HG02884 (cell line): ENCODE results near the gene LYST.
"Not testable (repeated sequence)": the region's sequence is repeated elsewhere in the genome, so short reads cannot be mapped to it uniquely, and the experiment has no call there.

ENCODE experiments used
- ATAC-seq: cut with Tn5 transposase; IDR thresholded peaks from one replicate; pipeline ENCODE4 v1.9.1; 2021; ENCODE audit warnings: mild to moderate bottlenecking, moderate library complexity; ENCODE audit not compliant: unreplicated experiment

LYST gene

GRCh38 chr1:235776396-235776795 lies 90.3 kb downstream of the LYST start:
- ATAC-seq, result no peak

DNA sequence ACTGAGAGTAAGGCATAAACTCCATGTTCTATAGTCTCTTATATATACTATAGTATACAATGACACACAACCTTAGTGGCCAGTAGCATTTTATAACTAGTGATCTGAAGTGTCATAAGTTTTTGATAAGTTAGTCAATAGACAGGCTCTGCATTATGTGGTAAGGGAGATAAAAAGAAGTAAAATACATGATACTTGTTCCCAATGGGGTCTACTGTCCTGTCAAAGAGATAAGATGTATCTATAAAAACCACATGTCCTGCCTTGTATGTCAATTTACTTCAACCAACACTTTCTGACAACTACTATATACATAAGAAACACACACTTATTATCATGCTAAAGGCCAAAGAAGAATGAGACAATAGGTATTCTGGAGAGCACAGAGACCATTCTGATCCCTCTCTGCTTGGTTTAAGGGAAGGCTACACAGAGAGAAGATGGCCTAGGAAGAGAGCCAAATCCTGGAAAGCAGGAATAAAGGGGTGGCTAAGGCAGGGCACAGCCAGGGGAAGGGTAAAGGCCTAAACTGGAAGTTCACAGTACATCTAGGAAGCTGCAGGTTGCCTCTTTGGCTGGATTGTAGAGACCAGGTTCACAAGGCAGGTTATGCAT lies 91.4 kb downstream of the LYST start:
- ATAC-seq, result no peak

DNA sequence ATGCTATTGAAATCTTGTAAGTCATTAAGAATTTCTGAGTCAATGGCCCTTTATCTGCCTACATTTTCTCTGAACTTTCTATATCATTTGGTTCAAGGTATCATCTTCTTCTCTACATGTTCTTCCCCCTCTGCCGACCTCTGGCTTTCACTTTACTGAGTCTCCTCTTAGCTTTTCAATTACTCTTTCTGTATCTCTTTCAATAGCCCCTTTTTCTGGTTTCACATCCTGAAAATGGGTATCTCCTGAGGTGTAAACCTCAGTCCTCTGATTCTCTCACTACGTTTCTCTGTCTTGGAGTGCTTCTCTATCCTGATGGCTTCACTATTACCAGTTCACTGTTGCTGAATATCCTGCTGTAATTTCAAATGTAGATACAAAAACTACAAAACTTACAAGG lies 98.9 kb downstream of the LYST start:
- peak; percentile 80 for ATAC-seq

DNA sequence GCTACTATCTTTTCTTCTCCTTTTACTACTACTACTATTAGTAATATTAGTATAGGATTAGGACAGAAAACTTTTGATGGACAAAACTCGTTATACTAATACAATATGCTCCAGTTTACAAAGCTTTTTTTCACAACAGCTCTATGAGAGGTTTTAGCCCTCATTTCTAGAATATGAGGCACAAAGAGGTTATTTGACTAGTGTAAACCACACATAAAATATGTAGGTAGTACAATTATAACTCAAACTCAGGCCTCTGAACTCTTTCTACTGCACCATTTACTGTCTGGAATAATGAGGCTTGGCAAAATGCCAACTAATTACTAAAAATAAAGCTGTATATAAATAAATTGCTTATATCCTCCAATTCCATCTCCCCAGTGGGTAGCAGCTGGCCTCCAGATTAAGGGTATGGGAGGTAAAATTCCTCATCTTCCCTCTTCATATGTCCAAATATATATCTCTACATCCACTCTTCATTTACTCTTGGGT lies 99.9 kb downstream of the LYST start:
- no peak for ATAC-seq

GRCh38 chr1:235763962-235764361 lies 102.7 kb downstream of the LYST start:
- ATAC-seq, result peak; percentile 54

GRCh38 chr1:235759336-235759735 lies 107.4 kb downstream of the LYST start:
- no peak for ATAC-seq

DNA sequence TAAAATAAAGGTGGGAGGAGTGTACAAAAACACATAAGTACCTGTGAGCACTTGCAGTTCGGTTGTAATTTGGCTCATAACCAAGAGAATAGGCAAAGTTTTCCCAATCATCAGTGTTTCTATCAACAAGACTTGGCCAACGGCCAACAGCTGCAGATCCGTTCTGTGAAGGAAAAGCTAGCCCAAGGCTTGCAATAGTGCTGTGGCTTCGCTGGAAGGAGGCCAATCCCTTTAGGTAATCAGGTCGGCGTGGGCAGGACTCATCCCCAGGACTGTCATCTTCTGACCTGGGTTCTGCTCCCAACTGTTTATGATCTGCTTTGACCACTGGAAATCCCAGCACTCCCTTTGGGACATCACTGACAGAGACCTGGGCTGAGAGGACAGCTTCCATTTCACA lies 107.8 kb downstream of the LYST start:
- no peak for ATAC-seq

- ATAC-seq, result no peak
Observed at GRCh38 chr1:235757587-235758096, 109.1 kb downstream of the LYST start.

DNA sequence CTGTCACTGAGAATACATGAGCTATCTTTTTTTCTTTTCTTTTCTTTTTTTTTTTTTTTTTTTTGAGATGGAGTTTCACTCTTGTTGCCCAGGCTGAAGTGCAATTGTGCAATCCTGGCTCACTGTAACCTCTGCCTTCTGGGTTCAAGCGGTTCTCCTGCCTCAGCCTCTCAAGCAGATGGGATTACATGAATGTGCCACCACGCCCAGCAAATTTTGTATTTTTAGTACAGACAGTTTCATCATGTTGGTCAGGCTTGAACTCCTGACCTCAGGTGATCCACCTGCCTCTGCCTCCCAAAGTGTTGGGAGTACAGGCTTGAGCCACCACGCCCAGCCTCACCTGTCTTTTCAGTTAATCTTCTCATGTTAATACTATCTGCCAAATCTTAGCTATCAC lies 112.5 kb downstream of the LYST start:
- not testable (repeated sequence) for ATAC-seq

GRCh38 chr1:235749755-235750300 lies 116.9 kb downstream of the LYST start:
- ATAC-seq, result no peak

GRCh38 chr1:235748747-235749146 lies 118.0 kb downstream of the LYST start:
- ATAC-seq, result no peak

DNA sequence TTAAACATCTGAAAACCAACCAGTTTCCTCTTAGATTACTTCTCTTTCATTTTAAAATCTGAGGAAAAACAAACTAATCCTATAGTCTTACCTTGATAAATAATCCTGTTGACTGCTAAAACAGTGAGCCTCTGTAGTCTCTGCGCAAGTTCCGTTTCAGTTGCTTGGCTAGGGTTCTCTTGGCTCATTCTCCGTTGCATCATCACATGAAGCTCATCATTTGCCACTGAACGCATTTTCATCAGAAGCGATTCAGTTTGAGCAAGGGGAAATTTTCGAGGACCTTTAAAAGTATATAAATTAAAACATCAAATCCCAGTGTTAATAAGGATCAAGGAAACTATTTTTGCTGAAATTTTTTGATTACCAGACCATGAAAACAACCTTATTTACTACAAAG lies 120.5 kb downstream of the LYST start:
- ATAC-seq, result no peak

GRCh38 chr1:235745503-235746136 lies 121.1 kb downstream of the LYST start:
- ATAC-seq, result no peak

GRCh38 chr1:235742914-235743599 lies 123.6 kb downstream of the LYST start:
- ATAC-seq, result no peak

DNA sequence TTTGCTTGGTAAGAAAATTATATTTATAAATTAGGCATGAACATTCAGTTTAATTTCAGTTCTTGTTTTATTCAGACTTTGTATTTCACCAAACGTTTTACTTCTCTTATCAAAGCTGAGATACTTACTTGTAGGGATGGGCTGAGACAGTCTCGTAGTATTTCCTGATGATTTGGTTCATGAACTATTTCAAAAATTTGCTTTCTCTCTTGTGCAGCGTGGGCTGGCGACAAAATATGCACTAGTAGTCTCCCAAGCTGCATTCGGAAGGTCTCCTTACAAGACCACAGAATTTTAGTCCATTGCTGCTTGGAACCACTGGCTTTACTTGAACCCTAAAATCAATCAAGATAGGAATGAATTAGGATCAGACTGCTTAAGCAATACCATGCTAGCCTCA lies 125.4 kb downstream of the LYST start:
- no peak for ATAC-seq

GRCh38 chr1:235739631-235740030 lies 127.1 kb downstream of the LYST start:
- no peak for ATAC-seq

- no peak for ATAC-seq
Observed at GRCh38 chr1:235739124-235739523, 127.6 kb downstream of the LYST start.

DNA sequence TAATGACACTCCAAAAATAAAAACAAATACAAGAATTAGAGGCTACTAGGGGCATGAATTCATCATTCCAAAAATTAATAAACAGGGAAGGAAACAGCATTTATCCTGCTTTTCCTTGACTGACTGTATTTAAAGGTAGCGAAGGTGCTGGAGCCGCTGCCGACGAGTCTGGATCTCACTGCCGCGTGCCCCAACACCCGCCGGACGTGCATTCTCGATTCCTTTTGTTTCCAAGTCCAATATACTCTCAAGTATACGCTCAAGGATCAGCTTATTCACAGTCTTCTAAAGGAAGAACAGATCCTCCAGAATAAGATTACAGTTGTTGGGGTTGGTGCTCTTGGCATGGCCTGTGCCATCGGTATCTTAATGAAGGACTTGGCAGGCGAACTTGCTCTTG lies 129.0 kb downstream of the LYST start:
- no peak for ATAC-seq

DNA sequence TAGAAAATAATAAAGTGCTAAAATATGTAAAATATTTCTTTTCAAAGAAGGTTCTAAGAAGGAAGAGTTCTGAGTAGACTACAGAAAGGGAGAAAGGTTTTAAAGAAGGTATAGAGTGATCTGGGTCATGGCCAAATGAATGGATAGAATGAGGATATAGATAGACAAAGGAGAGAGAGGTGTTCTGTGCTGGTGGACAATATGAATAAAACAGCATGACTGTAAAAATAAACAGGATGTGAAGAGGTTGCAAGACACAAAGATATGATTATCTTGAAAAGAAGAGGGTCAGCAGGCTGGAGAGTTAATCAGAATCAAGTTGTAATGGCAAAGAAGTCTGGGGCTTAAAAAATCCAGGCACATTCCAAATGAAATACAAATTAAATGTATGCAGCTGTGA lies 130.4 kb downstream of the LYST start:
- no peak for ATAC-seq

DNA sequence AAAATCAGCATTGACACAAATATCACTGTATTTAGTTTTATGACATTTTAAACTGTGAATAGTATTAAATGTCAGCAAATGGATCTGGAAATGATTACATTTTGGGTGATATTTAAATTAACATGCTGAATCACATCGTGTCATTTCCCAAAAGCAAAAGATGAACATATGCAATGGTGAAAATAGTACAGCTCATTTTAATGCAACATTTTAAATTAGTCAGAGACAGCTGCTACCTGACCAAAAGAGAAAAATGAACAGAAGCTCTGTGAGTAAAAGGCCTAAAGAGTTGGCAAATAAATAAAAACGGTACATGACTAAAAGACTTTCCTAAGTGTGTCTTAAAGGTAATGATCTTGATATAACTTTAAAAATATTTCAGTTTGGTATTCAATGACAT lies 131.1 kb downstream of the LYST start:
- no peak for ATAC-seq

DNA sequence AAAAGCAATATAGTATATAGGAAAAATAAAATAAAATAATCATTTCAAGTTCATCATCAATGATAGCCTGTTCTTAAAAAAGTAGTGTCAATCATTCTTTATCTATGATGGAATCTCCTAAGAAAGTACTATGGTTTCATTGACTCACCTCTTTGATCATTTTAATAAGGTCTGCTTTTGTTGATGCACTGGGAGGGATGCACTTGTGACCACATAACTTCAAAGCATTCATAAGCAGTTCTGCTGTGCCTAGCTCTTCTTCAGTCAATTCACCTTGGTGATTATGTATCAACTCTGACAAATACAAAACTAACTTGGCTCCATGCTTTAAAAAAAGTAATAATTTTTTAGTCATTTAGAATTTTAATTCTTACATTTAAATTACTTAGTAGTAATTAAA lies 132.4 kb downstream of the LYST start:
- no peak for ATAC-seq

GRCh38 chr1:235730007-235730406 lies 136.7 kb downstream of the LYST start:
- ATAC-seq, result no peak
